Endothelial cell (in vitro differentiated cells): ENCODE data around the gene ITPR2. TPM values are rescaled to one million over a fixed set of nuclear protein-coding genes. Genes with fewer than 3 reads are reported as not detected.
A peak's percentile ranks its signal among the peaks of the same experiment; 100 is the strongest.

Experiments
- DNase-seq: peaks from one replicate; pipeline ENCODE4 v3.0.0; 2021; ENCODE audit warnings: low spot score
- H3K27ac Mint-ChIP-seq: one replicate; pipeline ENCODE4 v1.8.0; 2021; ENCODE audit warnings: mixed read lengths, inconsistent platforms; ENCODE audit not compliant: unreplicated experiment
- H3K27me3 Mint-ChIP-seq: one replicate; pipeline ENCODE4 v1.8.0; 2021; ENCODE audit warnings: mild to moderate bottlenecking, moderate library complexity, mixed read lengths, inconsistent platforms; ENCODE audit not compliant: unreplicated experiment
- H3K36me3 Mint-ChIP-seq: one replicate; pipeline ENCODE4 v1.8.0; 2021; ENCODE audit warnings: mild to moderate bottlenecking, low read depth, mixed read lengths, inconsistent platforms; ENCODE audit not compliant: unreplicated experiment
- H3K4me1 Mint-ChIP-seq: one replicate; pipeline ENCODE4 v1.8.0; 2021; ENCODE audit warnings: mild to moderate bottlenecking, mixed read lengths, inconsistent platforms; ENCODE audit not compliant: unreplicated experiment
- H3K4me3 Mint-ChIP-seq: one replicate; pipeline ENCODE4 v1.8.0; 2021; ENCODE audit warnings: mild to moderate bottlenecking, mixed read lengths, inconsistent platforms; ENCODE audit not compliant: unreplicated experiment
- H3K9me3 Mint-ChIP-seq: one replicate; pipeline ENCODE4 v1.8.0; 2021; ENCODE audit warnings: mixed read lengths, inconsistent platforms; ENCODE audit not compliant: unreplicated experiment
- total RNA-seq: library from RNA; stranded (reverse); fragmentation: NEBNext Ultra II Directional; extraction: Animal tissue kit (Norgen Biotek cat#: 25700); gene quantifications from one replicate; pipeline ENCODE4 v1.2.1, GENCODE V29; 2021; ENCODE audit not compliant: unreplicated experiment
- TF ChIP-seq, protein P1 (sequence below): fragments of 200-600 bp; sonication (generic); IDR thresholded peaks from one replicate; pipeline ENCODE4 v1.5.0; 2021; ENCODE audit warnings: antibody characterized with exemption; ENCODE audit not compliant: unreplicated experiment

Gene ITPR2
- total RNA-seq, 1 donor from 2014 or later, result 33.8 TPM

DNA sequence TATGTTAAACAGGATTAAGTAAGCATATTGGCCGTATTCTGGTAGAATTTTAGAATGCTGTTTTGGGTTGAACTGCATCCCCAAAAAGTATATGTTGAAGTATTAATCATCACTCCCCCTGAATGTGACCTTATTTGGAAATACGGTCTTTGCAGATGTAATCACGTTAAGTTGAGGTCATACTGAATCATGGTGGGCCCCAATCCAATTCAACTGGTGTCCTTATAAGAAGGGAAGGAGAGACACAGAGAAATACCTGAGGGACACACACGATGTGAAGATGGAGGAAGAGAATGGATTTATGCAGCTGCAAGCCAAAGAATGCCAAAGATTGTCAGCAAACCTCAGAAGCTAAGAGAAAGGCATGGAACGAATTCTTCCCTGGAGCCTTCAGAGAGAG lies 268.6 kb downstream of the ITPR2 start:
- peaks cover 13% of the 10 kb centered on the region for H3K4me1 Mint-ChIP-seq
- no peaks in the 10 kb centered on the region for H3K9me3 Mint-ChIP-seq
- no peak for DNase-seq
- no peaks in the 10 kb centered on the region for H3K27me3 Mint-ChIP-seq
- H3K36me3 Mint-ChIP-seq, result peaks cover 8% of the 10 kb centered on the region
- TF ChIP-seq, protein P1, sequence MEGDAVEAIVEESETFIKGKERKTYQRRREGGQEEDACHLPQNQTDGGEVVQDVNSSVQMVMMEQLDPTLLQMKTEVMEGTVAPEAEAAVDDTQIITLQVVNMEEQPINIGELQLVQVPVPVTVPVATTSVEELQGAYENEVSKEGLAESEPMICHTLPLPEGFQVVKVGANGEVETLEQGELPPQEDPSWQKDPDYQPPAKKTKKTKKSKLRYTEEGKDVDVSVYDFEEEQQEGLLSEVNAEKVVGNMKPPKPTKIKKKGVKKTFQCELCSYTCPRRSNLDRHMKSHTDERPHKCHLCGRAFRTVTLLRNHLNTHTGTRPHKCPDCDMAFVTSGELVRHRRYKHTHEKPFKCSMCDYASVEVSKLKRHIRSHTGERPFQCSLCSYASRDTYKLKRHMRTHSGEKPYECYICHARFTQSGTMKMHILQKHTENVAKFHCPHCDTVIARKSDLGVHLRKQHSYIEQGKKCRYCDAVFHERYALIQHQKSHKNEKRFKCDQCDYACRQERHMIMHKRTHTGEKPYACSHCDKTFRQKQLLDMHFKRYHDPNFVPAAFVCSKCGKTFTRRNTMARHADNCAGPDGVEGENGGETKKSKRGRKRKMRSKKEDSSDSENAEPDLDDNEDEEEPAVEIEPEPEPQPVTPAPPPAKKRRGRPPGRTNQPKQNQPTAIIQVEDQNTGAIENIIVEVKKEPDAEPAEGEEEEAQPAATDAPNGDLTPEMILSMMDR, result no peak
- H3K27ac Mint-ChIP-seq, result no peak overlapping the region
- H3K4me3 Mint-ChIP-seq, result no peak overlapping the region

DNA sequence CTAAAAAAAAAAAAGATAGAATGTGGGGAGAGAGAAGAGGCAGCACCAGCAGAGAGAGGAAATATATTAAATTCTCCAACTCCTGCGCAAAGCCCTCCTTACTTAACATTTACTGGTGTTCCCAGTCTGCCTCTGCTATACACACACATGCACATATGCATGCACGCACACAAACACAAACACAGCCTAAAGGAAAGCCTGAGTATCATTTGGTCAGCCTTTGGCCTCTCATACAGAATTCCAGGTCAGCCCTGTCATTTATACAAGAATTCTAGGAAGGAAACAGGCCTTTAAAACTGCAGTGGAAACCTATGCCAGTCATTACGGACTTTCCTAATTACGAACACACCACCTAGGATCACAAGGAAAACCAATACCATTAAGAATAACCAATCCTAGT lies 269.4 kb downstream of the ITPR2 start:
- Mint-ChIP-seq H3K9me3 (no peaks in the 10 kb centered on the region), H3K27ac (no peak overlapping the region), H3K4me1 (peaks cover 12% of the 10 kb centered on the region), H3K27me3 (no peaks in the 10 kb centered on the region), H3K4me3 (no peak overlapping the region), H3K36me3 (peaks cover 8% of the 10 kb centered on the region)
- DNase-seq, result no peak
- TF ChIP-seq, protein P1, result no peak

DNA sequence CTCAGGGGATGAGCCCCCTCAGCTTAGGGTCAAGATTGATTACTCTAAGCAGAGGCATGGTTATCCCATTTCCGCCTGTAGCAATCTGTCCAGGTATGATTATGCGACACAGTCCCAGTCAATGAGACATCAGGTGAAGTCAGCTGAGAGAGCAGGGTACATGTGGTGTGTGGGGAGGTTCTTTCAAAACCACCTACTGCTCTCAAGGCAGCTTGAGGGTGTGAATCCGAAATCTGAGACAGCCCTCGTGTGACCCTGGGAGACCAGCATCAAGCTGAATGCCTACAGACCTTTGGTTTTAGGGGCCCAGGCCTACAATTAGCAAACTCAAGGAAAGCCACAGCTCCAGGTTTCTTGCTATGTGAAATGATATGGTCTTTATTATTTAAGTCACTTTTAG lies 275.7 kb downstream of the ITPR2 start:
- DNase-seq, result no peak
- peaks cover 5% of the 10 kb centered on the region for H3K36me3 Mint-ChIP-seq
- no peaks in the 10 kb centered on the region for H3K27me3 Mint-ChIP-seq
- no peak overlapping the region for H3K4me3 Mint-ChIP-seq
- H3K27ac Mint-ChIP-seq, result no peak overlapping the region
- TF ChIP-seq, protein P1, result no peak
- peaks cover 1% of the 10 kb centered on the region for H3K4me1 Mint-ChIP-seq
- H3K9me3 Mint-ChIP-seq, result no peaks in the 10 kb centered on the region

DNA sequence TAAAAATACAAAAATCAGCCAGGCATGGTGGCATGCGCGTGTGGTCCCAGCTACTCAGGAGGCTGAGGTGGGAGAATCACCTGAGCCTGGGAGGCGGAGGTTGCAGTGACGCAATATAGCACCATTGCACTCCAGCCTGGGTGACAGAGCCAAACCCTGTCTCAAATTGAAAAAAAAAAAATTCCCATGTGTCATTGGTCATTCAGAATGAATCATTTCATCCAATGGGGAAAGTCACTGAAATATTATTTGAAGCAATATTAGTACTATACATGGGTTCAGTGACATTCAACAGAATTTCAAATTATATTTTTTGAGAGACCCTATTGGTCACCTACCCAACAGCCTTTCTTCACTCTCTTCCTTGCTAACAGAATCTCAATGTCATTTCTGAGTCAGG lies 276.1 kb downstream of the ITPR2 start:
- TF ChIP-seq, protein P1, result no peak
- H3K27me3 Mint-ChIP-seq, result no peaks in the 10 kb centered on the region

DNA sequence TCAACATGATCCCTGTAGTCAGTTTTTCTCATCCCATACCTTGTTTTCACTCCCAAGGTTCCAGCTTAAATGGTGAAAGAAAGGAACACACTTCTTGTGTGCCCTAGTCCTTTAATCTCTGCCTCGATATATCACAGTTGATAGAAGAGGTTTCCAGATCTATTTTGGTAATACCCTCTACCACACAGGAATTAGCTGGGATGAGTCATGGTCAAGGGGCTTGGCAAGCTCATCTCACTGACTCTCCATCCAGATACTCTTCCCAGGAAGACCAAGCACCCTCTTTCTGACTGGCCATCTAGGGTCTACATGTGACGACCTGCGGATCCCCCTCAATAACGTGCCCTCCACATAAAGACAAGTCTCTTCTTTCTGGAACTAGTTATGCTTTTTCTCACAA lies 277.9 kb downstream of the ITPR2 start:
- Mint-ChIP-seq H3K9me3 (no peaks in the 10 kb centered on the region), H3K4me3 (peak overlapping the region; percentile 21), H3K4me1 (peaks cover 4% of the 10 kb centered on the region), H3K27me3 (no peaks in the 10 kb centered on the region), H3K36me3 (peaks cover 10% of the 10 kb centered on the region), H3K27ac (no peak overlapping the region)
- TF ChIP-seq, protein P1, result no peak
- no peak for DNase-seq

More for the DNA sequence above, 276.1 kb downstream of the ITPR2 start:
- Mint-ChIP-seq H3K36me3 (peaks cover 5% of the 10 kb centered on the region), H3K27ac (no peak overlapping the region), H3K4me3 (no peak overlapping the region), H3K9me3 (no peaks in the 10 kb centered on the region), H3K4me1 (peaks cover under 1% of the 10 kb centered on the region)
- DNase-seq, result no peak
